Endothelial cell of umbilical vein (primary cell): Measurements from ENCODE around the gene CCR8. TPM values are rescaled to one million over a fixed set of nuclear protein-coding genes. Genes with fewer than 3 reads are reported as not detected.

Source experiments
- BruUV-seq: library from RNA; stranded (reverse); fragments of 400-500 nt; replicated peaks from 2 replicates; lab custom pipeline; 2021; lab: Mats Ljungman, UMichigan
- CTCF ChIA-PET: fragments of 300-600, 350-600 bp; sonication (Branson Sonifier 250); formaldehyde crosslinking; loops from one replicate; lab custom pipeline; 2021; ENCODE audit warnings: antibody characterized with exemption, inconsistent platforms; lab: Charles Lee
- POLR2A ChIA-PET: fragments of 300-600, 350-600 bp; sonication (Branson Sonifier 250); formaldehyde crosslinking; loops from one replicate; lab custom pipeline; 2021; ENCODE audit warnings: antibody characterized with exemption, inconsistent platforms; lab: Charles Lee
- DNase-seq: peaks from one replicate; pipeline ENCODE4 v3.0.0-alpha.2; 2011; ENCODE audit warnings: low read depth, low spot score
- FAIRE-seq: peaks from 2 replicates; lab custom pipeline; 2011; peaks lifted over from hg19 to GRCh38; lab: Jason Lieb, UNC
- H2AFZ ChIP-seq: 2 replicates; pipeline ENCODE4 v1.6.0; 2012; ENCODE audit warnings: low read depth, low read length, control low read depth, inconsistent platforms
- H3K27ac ChIP-seq: 2 replicates; pipeline ENCODE4 v1.5.1; 2011; ENCODE audit warnings: low read depth, mild to moderate bottlenecking, control low read depth, low read length, moderate library complexity; ENCODE audit not compliant: insufficient read depth
- H3K27me3 ChIP-seq, 2 experiments: 2 replicates each; pipeline versions ENCODE4 v1.6.0 to v1.6.1; 2011; ENCODE audit warnings: low read length in 2 of 2, mixed read lengths in 1 of 2; ENCODE audit not compliant: control insufficient read depth in 2 of 2, insufficient read depth in 2 of 2
- H3K36me3 ChIP-seq, 2 experiments: 2 replicates in 1 of 2; 3 replicates in 1 of 2; pipeline ENCODE4 v1.5.1; 2011; ENCODE audit warnings: low read length in 2 of 2, mild to moderate bottlenecking in 1 of 2, moderate library complexity in 1 of 2; ENCODE audit not compliant: control insufficient read depth in 2 of 2, insufficient read depth in 2 of 2; ENCODE audit errors: extremely low read depth in 1 of 2
- H3K4me1 ChIP-seq: 3 replicates; pipeline ENCODE4 v1.5.1; 2011; ENCODE audit warnings: mild to moderate bottlenecking, low read length; ENCODE audit not compliant: control insufficient read depth, insufficient read depth; ENCODE audit errors: extremely low read depth
- H3K4me2 ChIP-seq: 2 replicates; pipeline ENCODE4 v1.6.1; 2011; ENCODE audit warnings: low read length, control low read depth, mixed read lengths; ENCODE audit not compliant: insufficient read depth
- H3K4me3 ChIP-seq, 3 experiments: fragments of 200-600 bp in 1 of 3; sonication (generic), shearing (Covaris generic) in 1 of 3; replicated peaks in 1 of 3; 2 replicates each; pipeline ENCODE4 v1.5.1; 2011 to 2016; ENCODE audit warnings: control low read depth in 3 of 3, low read length in 3 of 3, mild to moderate bottlenecking in 2 of 3, inconsistent platforms in 1 of 3, low read depth in 1 of 3, moderate library complexity in 1 of 3; ENCODE audit not compliant: insufficient read depth in 1 of 3
- H3K79me2 ChIP-seq: 2 replicates; pipeline ENCODE4 v1.6.0; 2012; ENCODE audit warnings: low read length, inconsistent platforms; ENCODE audit not compliant: control insufficient read depth, insufficient read depth
- H3K9ac ChIP-seq: replicated peaks from 2 replicates; pipeline ENCODE3; 2011; ENCODE audit warnings: low read length, control low read depth; ENCODE audit not compliant: insufficient read depth; ENCODE audit errors: extremely low read depth
- H3K9me1 ChIP-seq: replicated peaks from 3 replicates; pipeline ENCODE4 v1.6.0; 2011; ENCODE audit warnings: mild to moderate bottlenecking, low read length; ENCODE audit not compliant: control insufficient read depth, insufficient read depth; ENCODE audit errors: extremely low read depth
- H3K9me3 ChIP-seq: replicated peaks from 2 replicates; pipeline ENCODE4 v1.5.1; 2012; ENCODE audit warnings: low read length, inconsistent platforms; ENCODE audit not compliant: control insufficient read depth, insufficient read depth
- H4K20me1 ChIP-seq: replicated peaks from 2 replicates; pipeline ENCODE3; 2011; ENCODE audit warnings: mild to moderate bottlenecking, low read length; ENCODE audit not compliant: control insufficient read depth, insufficient read depth; ENCODE audit errors: extremely low read depth
- CTCF ChIP-seq, 2 donors: IDR thresholded peaks; 1 replicate in 1 of 2; 2 replicates in 1 of 2; pipeline ENCODE4 v1.5.1; 2011; ENCODE audit warnings: low read length in 2 of 2, mild to moderate bottlenecking in 2 of 2, moderate library complexity in 2 of 2, control low read depth in 1 of 2, inconsistent platforms in 1 of 2, low read depth in 1 of 2; ENCODE audit not compliant: insufficient read depth in 1 of 2; ENCODE audit errors: extremely low read depth in 1 of 2
- EZH2 ChIP-seq: IDR thresholded peaks from 2 replicates; pipeline ENCODE4 v1.6.1; 2012; ENCODE audit warnings: borderline replicate concordance, low read depth, mild to moderate bottlenecking, moderate library complexity, low read length, inconsistent platforms; ENCODE audit not compliant: severe bottlenecking
- FOS ChIP-seq: IDR thresholded peaks from 2 replicates; pipeline ENCODE4 v1.6.1; 2011; ENCODE audit warnings: mild to moderate bottlenecking, low read length, moderate library complexity, borderline replicate concordance; ENCODE audit not compliant: insufficient read depth
- GATA2 ChIP-seq: IDR thresholded peaks from 2 replicates; pipeline ENCODE4 v1.7.0; 2011; ENCODE audit warnings: low read depth, mild to moderate bottlenecking, moderate library complexity, mixed read lengths, low read length; ENCODE audit not compliant: insufficient read length, insufficient read depth
- JUN ChIP-seq: IDR thresholded peaks from 2 replicates; pipeline ENCODE4 v1.6.1; 2011; ENCODE audit warnings: borderline replicate concordance, low read depth; ENCODE audit not compliant: insufficient read length, insufficient read depth
- MAX ChIP-seq: IDR thresholded peaks from 2 replicates; pipeline ENCODE4 v1.6.1; 2011; ENCODE audit not compliant: insufficient read depth, insufficient read length
- MYC ChIP-seq: IDR thresholded peaks from one replicate; pipeline ENCODE4 v1.6.1; 2011; ENCODE audit warnings: mild to moderate bottlenecking, low read depth, low read length
- POLR2A ChIP-seq: IDR thresholded peaks from 2 replicates; pipeline ENCODE4 v1.6.1; 2012; ENCODE audit warnings: low read depth, mild to moderate bottlenecking, control low read depth, low read length
- POLR2AphosphoS5 ChIP-seq: IDR thresholded peaks from 2 replicates; pipeline ENCODE4 v1.6.1; 2012; ENCODE audit warnings: low read depth, mild to moderate bottlenecking, control low read depth, low read length, moderate library complexity; ENCODE audit not compliant: insufficient read depth
- dilution Hi-C: fragments of 300-500 bp; cut with MboI; formaldehyde crosslinking; loops from one replicate; pipeline ENCODE4 v1.15.0; 2019; ENCODE audit warnings: low sequenced_read_pairs; ENCODE audit not compliant: extremely low pct_ligation_motif_present
- intact Hi-C: fragments of 100-400 bp; cut with micrococcal nuclease; formaldehyde crosslinking; loops from one replicate; pipeline ENCODE4 v1.10.0; 2022
- polyA plus RNA-seq, 4 experiments: library from polyadenylated mRNA; depleted of rRNA in 3 of 4; stranded (reverse) in 3 of 4; unstranded in 1 of 4; fragments of >200 nt; gene quantifications; 2 replicates each; pipeline versions ENCODE4 v1.2.1 to v1.2.3, GENCODE V29; 2011 to 2012; ENCODE audit warnings: missing spikeins in 1 of 4
- total RNA-seq: library from RNA; stranded (reverse); gene quantifications from 2 replicates; pipeline ENCODE4 v1.2.3, GENCODE V29; 2021

Gene CCR8
- total and polyA plus RNA-seq, 2 donors (not counting 3 experiments of a cell fraction or from before 2014, with no cell fraction given) = not detected

GRCh38 chr3:39334205-39334604 is 4.7 kb downstream of the CCR8 start:
- FAIRE-seq = no peak
- no peaks in the 10 kb centered on the region for H3K9me3 ChIP-seq
- CTCF ChIA-PET = no interaction called here
- dilution Hi-C loops = no loop called here
- H3K27ac ChIP-seq = no peak overlapping the region
- TF ChIP-seq FOS = no peak
- TF ChIP-seq MYC = no peak
- TF ChIP-seq POLR2A = no peak
- no peak for TF ChIP-seq CTCF (IDR thresholded peaks at IDR 0.05; ENCODE audit: extremely low read depth in 1 of 2, insufficient read depth in 1 of 2, low read depth in 1 of 2, low read length in 2 of 2)
- no peak for TF ChIP-seq MAX
- no peak for TF ChIP-seq EZH2
- TF ChIP-seq JUN = no peak
- TF ChIP-seq POLR2AphosphoS5 = no peak
- no peak for TF ChIP-seq GATA2
- intact Hi-C loops = no loop called here
- no peaks in the 10 kb centered on the region for H3K79me2 ChIP-seq
- H3K36me3 ChIP-seq = no peaks in the 10 kb centered on the region
- no peak for DNase-seq
- no peaks in the 10 kb centered on the region for H3K9me1 ChIP-seq
- H3K4me3 ChIP-seq = no peak overlapping the region
- no peak overlapping the region for H3K4me2 ChIP-seq
- POLR2A ChIA-PET = no interaction called here
- H2AFZ ChIP-seq = no peak overlapping the region
- H4K20me1 ChIP-seq = no peaks in the 10 kb centered on the region
- no peaks in the 10 kb centered on the region for H3K4me1 ChIP-seq
- H3K9ac ChIP-seq = no peak overlapping the region
- peaks cover 3 to 5% of the 10 kb centered on the region in 2 experiments for H3K27me3 ChIP-seq
- no TSS peak for BruUV-seq
